SW 1271 (cell line): ENCODE data around the gene NPR2.

Source experiments
- DNase-seq, 2 experiments: peaks; one replicate each; lab custom pipeline; 2025; lab: John Stamatoyannopoulos, UW

NPR2 gene

GRCh38 chr9:35832814-35833213, 41.4 kb downstream of the NPR2 start:
- DNase-seq: no peak

GRCh38 chr9:35834260-35835215, 43.1 kb downstream of the NPR2 start:
- no peak for DNase-seq

GRCh38 chr9:35835216-35835632, 43.8 kb downstream of the NPR2 start:
- no peak for DNase-seq

GRCh38 chr9:35835766-35836165, 44.4 kb downstream of the NPR2 start:
- DNase-seq: no peak

GRCh38 chr9:35836595-35836994, 45.2 kb downstream of the NPR2 start:
- DNase-seq: no peak

GRCh38 chr9:35839926-35840325, 48.5 kb downstream of the NPR2 start:
- DNase-seq: no peak

GRCh38 chr9:35840881-35841644, 49.7 kb downstream of the NPR2 start:
- no peak for DNase-seq

- DNase-seq: no peak
Observed at GRCh38 chr9:35841645-35841900, 50.2 kb downstream of the NPR2 start.

GRCh38 chr9:35842020-35842745, 50.8 kb downstream of the NPR2 start:
- DNase-seq: no peak

GRCh38 chr9:35842795-35843194, 51.4 kb downstream of the NPR2 start:
- DNase-seq: no peak

GRCh38 chr9:35844628-35845270, 53.4 kb downstream of the NPR2 start:
- peak in 1 of 2 experiments; percentile 52 for DNase-seq

GRCh38 chr9:35845824-35846771, 54.7 kb downstream of the NPR2 start:
- no peak for DNase-seq

GRCh38 chr9:35847792-35848572, 56.6 kb downstream of the NPR2 start:
- DNase-seq: no peak

GRCh38 chr9:35852267-35852815, 61.0 kb downstream of the NPR2 start:
- no peak for DNase-seq

GRCh38 chr9:35852876-35853865, 61.8 kb downstream of the NPR2 start:
- DNase-seq: no peak

GRCh38 chr9:35854091-35854762, 62.8 kb downstream of the NPR2 start:
- DNase-seq: no peak

GRCh38 chr9:35856206-35856605, 64.8 kb downstream of the NPR2 start:
- DNase-seq: no peak

GRCh38 chr9:35856882-35857281, 65.5 kb downstream of the NPR2 start:
- DNase-seq: no peak
